ENCODE results near the gene CARS1. TPM values are rescaled to one million over a fixed set of nuclear protein-coding genes. Genes with fewer than 3 reads are reported as not detected.
A peak's percentile ranks its signal among the peaks of the same experiment; 100 is the strongest.

The CARS1 gene
- total and polyA plus RNA-seq, 2 experiments from 2014 or later, result 72.9 to 95.9 TPM

DNA sequence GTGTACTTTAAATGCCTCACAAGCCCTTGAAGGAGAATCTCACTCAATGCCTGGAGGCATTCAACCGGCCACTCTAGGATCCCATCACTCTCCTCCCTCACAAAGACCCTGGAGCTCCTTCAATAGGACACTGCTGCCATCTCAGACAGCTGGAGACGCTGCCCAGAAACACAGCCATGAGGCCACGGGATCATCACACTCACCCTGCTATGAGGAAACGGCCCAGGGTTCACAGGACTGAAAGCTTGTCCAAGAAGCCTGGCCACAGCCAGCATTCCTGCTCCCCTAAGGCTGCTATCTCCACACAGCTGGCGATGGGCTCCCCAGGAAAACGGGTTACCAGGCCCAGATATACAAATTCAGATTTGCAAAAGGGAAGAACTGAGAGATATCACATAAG, 13.2 kb downstream of the CARS1 start (continued):
- TF ChIP-seq REST (IDR thresholded peaks at IDR 0.05; ENCODE audit: unreplicated experiment), result no peak
- TF ChIP-seq NANOG (IDR thresholded peaks at IDR 0.05; ENCODE audit: borderline replicate concordance), result no peak
- TF ChIP-seq, protein P1, sequence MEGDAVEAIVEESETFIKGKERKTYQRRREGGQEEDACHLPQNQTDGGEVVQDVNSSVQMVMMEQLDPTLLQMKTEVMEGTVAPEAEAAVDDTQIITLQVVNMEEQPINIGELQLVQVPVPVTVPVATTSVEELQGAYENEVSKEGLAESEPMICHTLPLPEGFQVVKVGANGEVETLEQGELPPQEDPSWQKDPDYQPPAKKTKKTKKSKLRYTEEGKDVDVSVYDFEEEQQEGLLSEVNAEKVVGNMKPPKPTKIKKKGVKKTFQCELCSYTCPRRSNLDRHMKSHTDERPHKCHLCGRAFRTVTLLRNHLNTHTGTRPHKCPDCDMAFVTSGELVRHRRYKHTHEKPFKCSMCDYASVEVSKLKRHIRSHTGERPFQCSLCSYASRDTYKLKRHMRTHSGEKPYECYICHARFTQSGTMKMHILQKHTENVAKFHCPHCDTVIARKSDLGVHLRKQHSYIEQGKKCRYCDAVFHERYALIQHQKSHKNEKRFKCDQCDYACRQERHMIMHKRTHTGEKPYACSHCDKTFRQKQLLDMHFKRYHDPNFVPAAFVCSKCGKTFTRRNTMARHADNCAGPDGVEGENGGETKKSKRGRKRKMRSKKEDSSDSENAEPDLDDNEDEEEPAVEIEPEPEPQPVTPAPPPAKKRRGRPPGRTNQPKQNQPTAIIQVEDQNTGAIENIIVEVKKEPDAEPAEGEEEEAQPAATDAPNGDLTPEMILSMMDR (conservative IDR thresholded peaks at IDR 0.05; ENCODE audit: low read depth in 2 of 2), result no peak
- no peak for TF ChIP-seq STAT1 (IDR thresholded peaks at IDR 0.05; ENCODE audit: unreplicated experiment)
- TF ChIP-seq POLR2AphosphoS5 (IDR thresholded peaks at IDR 0.05; ENCODE audit: low read depth), result no peak
- no peak for TF ChIP-seq EZH2 (IDR thresholded peaks at IDR 0.05; ENCODE audit: low read depth, unreplicated experiment)
- no peak for TF ChIP-seq ZNF114 (CRISPR knock-in tag; IDR thresholded peaks at IDR 0.05)

GRCh38 chr11:3043315-3043871, 13.8 kb downstream of the CARS1 start:
- Histone ChIP-seq H3K4me3 (no peak overlapping the region), H3K9me2 (ENCODE audit: insufficient read depth) (no peaks in the 10 kb centered on the region), H3K4me2 (no peak overlapping the region), H3K4me1 (ENCODE audit: insufficient read depth) (no peaks in the 10 kb centered on the region), H3K79me2 (replicated peaks; ENCODE audit: insufficient read depth) (peaks cover 77% of the 10 kb centered on the region), H3K27ac (ENCODE audit: low read depth) (peak overlapping the region; percentile 32; the same call in 1 of the 2 replicates), H2AFZ (no peak overlapping the region), H3F3A (replicated peaks; ENCODE audit: low read depth) (peaks cover 6% of the 10 kb centered on the region; the same call in 1 of the 2 replicates), H3K36me3 (ENCODE audit: insufficient read depth) (peaks cover 30% of the 10 kb centered on the region), H3K27me3 (ENCODE audit: insufficient read depth) (no peaks in the 10 kb centered on the region), H4K20me1 (replicated peaks; ENCODE audit: insufficient read depth) (peaks cover 37% of the 10 kb centered on the region)
- H3K36me3 Mint-ChIP-seq (ENCODE audit: low read depth), result peaks cover 70% of the 10 kb centered on the region
- no peak overlapping the region for H3K4me3 Mint-ChIP-seq
- H3K9me3 Mint-ChIP-seq, result no peaks in the 10 kb centered on the region
- H3K4me1 Mint-ChIP-seq, result peaks cover 15% of the 10 kb centered on the region
- ATAC-seq (no peak), DNase-seq (ENCODE audit: low spot score) (no peak)
- H3K27ac Mint-ChIP-seq, result peak overlapping the region; percentile 74
- H3K27me3 Mint-ChIP-seq (ENCODE audit: insufficient read depth, low read depth, poor library complexity), result peaks cover 11% of the 10 kb centered on the region
- TF ChIP-seq POLR2AphosphoS5 (IDR thresholded peaks at IDR 0.05; ENCODE audit: low read depth) (no peak), STAT1 (IDR thresholded peaks at IDR 0.05; ENCODE audit: unreplicated experiment) (no peak), JUNB (IDR thresholded peaks at IDR 0.05; ENCODE audit: unreplicated experiment) (no peak), REST (IDR thresholded peaks at IDR 0.05; ENCODE audit: unreplicated experiment) (no peak), CREB1 (CRISPR knock-in tag; IDR thresholded peaks at IDR 0.05; ENCODE audit: low read depth) (no peak)
- TF ChIP-seq, protein P1 (conservative IDR thresholded peaks at IDR 0.05; ENCODE audit: low read depth in 2 of 2), result no peak

Data from GM23338 (cell line).